OCI-LY3 (cell line): ENCODE data around the gene ARF1.

Experiments used
- EZH2phosphoT487 ChIP-seq: fragments of 200-600 bp; shearing (Covaris generic); IDR thresholded peaks from 2 replicates; pipeline ENCODE4 v1.6.1; 2018; ENCODE audit warnings: antibody characterized with exemption, mixed run types, low read depth
- TF ChIP-seq, protein P1 (sequence below): fragments of 200-600, 300-600 bp; sonication (generic); IDR thresholded peaks from 2 replicates; pipeline ENCODE4 v1.5.1; 2014; ENCODE audit warnings: antibody characterized with exemption, low read length, low read depth

DNA sequence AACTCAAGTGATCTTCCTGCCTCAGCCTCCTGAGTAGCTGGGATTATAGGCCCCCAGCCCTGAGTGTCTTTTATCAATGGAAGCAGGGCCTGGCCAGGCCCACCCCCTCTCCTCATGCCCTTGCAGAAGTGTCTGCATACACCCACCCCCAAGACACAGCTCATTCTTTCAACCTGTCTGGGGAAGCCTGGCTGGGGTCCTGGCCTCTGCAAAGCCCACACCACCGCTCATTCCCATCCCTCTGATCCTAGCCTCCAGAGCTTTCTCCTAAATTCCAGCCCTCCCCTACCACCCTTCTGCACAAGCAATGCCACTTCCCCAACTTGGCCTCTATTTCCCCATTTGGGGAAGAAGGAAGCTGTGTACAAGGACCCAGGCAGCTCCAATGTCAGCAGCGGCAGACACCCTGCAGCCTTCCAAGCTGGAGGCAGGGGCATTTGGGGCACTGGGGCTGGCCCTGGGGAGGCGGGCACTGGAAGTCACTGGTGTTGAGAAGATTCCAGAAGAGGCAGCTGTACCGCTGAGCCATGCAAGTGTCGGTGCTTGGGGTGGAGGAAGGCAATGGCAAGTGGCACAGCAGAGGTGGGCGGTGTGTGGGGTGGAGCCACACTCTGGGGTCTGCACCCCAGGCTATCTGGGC is 33.7 kb upstream of the ARF1 start:
- TF ChIP-seq, protein P1, sequence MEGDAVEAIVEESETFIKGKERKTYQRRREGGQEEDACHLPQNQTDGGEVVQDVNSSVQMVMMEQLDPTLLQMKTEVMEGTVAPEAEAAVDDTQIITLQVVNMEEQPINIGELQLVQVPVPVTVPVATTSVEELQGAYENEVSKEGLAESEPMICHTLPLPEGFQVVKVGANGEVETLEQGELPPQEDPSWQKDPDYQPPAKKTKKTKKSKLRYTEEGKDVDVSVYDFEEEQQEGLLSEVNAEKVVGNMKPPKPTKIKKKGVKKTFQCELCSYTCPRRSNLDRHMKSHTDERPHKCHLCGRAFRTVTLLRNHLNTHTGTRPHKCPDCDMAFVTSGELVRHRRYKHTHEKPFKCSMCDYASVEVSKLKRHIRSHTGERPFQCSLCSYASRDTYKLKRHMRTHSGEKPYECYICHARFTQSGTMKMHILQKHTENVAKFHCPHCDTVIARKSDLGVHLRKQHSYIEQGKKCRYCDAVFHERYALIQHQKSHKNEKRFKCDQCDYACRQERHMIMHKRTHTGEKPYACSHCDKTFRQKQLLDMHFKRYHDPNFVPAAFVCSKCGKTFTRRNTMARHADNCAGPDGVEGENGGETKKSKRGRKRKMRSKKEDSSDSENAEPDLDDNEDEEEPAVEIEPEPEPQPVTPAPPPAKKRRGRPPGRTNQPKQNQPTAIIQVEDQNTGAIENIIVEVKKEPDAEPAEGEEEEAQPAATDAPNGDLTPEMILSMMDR: no peak
- TF ChIP-seq EZH2phosphoT487: no peak
